BJ (cell line): ENCODE measurements around the gene PCNX2. TPM values are rescaled to one million over a fixed set of nuclear protein-coding genes. Genes with fewer than 3 reads are reported as not detected.

Experiments used
- CTCF ChIA-PET: fragments of 350-600 bp; formaldehyde crosslinking; extraction: SDS; loops from one replicate; lab custom pipeline; 2021; ENCODE audit warnings: antibody characterized with exemption, inconsistent platforms; lab: Yijun Ruan, JAX
- POLR2A ChIA-PET: fragments of 300-600 bp; sonication (Branson Sonifier 250); formaldehyde crosslinking; extraction: SDS; loops from one replicate; lab custom pipeline; 2021; ENCODE audit warnings: antibody characterized with exemption; lab: Charles Lee
- DNase-seq: peaks from one replicate; pipeline ENCODE4 v3.0.0-alpha.2; 2011; ENCODE audit warnings: low read depth
- H3K27me3 ChIP-seq: 2 replicates; pipeline ENCODE4 v1.6.0; 2011; ENCODE audit warnings: low read length; ENCODE audit not compliant: control insufficient read depth, insufficient read depth
- H3K36me3 ChIP-seq: 2 replicates; pipeline ENCODE4 v1.5.1; 2011; ENCODE audit warnings: low read length; ENCODE audit not compliant: control insufficient read depth, insufficient read depth
- H3K4me3 ChIP-seq: 2 replicates; pipeline ENCODE4 v1.5.1; 2011; ENCODE audit warnings: low read depth, mild to moderate bottlenecking, control low read depth, low read length
- polyA plus RNA-seq: library from polyadenylated mRNA; depleted of rRNA; stranded (reverse); fragments of >200 nt; gene quantifications from 2 replicates; pipeline ENCODE4 v1.2.3, GENCODE V29; 2011
- TF ChIP-seq, protein P1 (sequence below): IDR thresholded peaks from 2 replicates; pipeline ENCODE4 v1.5.1; 2011; ENCODE audit warnings: low read depth, mild to moderate bottlenecking, control low read depth, inconsistent platforms, low read length, moderate library complexity; ENCODE audit not compliant: insufficient read depth

PCNX2 gene
- polyA plus RNA-seq, 1 experiment: 10.1 TPM

GRCh38 chr1:233094691-233095090 lies 200.8 kb downstream of the PCNX2 start:
- H3K27me3 ChIP-seq: no peaks in the 10 kb centered on the region
- DNase-seq: no peak
- TF ChIP-seq, protein P1, sequence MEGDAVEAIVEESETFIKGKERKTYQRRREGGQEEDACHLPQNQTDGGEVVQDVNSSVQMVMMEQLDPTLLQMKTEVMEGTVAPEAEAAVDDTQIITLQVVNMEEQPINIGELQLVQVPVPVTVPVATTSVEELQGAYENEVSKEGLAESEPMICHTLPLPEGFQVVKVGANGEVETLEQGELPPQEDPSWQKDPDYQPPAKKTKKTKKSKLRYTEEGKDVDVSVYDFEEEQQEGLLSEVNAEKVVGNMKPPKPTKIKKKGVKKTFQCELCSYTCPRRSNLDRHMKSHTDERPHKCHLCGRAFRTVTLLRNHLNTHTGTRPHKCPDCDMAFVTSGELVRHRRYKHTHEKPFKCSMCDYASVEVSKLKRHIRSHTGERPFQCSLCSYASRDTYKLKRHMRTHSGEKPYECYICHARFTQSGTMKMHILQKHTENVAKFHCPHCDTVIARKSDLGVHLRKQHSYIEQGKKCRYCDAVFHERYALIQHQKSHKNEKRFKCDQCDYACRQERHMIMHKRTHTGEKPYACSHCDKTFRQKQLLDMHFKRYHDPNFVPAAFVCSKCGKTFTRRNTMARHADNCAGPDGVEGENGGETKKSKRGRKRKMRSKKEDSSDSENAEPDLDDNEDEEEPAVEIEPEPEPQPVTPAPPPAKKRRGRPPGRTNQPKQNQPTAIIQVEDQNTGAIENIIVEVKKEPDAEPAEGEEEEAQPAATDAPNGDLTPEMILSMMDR: no peak
- POLR2A ChIA-PET: no interaction called here
- no peak overlapping the region for H3K4me3 ChIP-seq
- no peaks in the 10 kb centered on the region for H3K36me3 ChIP-seq
- CTCF ChIA-PET: interaction anchor here (0.6 kb wide), 1 partner anchor 90 kb away, joined by 3 read pairs; no protein-coding TSS in a partner anchor

- TF ChIP-seq, protein P1: no peak
These were observed 201.3 kb downstream of the PCNX2 start for GRCh38 chr1:233094269-233094668.

GRCh38 chr1:233090746-233091494 lies 204.6 kb downstream of the PCNX2 start:
- ChIA-PET CTCF (no interaction called here), POLR2A (no interaction called here)
- Histone ChIP-seq H3K36me3 (no peaks in the 10 kb centered on the region), H3K27me3 (no peaks in the 10 kb centered on the region), H3K4me3 (no peak overlapping the region)
- no peak for DNase-seq
- TF ChIP-seq, protein P1: no peak

More at GRCh38 chr1:233094269-233094668, 201.3 kb downstream of the PCNX2 start:
- Histone ChIP-seq H3K27me3 (no peaks in the 10 kb centered on the region), H3K36me3 (no peaks in the 10 kb centered on the region), H3K4me3 (no peak overlapping the region)
- no peak for DNase-seq
- ChIA-PET POLR2A (no interaction called here), CTCF (no interaction called here)

- DNase-seq: no peak
- H3K27me3 ChIP-seq: no peaks in the 10 kb centered on the region
- ChIA-PET POLR2A (no interaction called here), CTCF (no interaction called here)
- TF ChIP-seq, protein P1: no peak
- no peaks in the 10 kb centered on the region for H3K36me3 ChIP-seq
- H3K4me3 ChIP-seq: no peak overlapping the region
These were observed 206.3 kb downstream of the PCNX2 start for GRCh38 chr1:233089251-233089650.

GRCh38 chr1:233088613-233089012 lies 206.9 kb downstream of the PCNX2 start:
- POLR2A ChIA-PET: no interaction called here
- CTCF ChIA-PET: no interaction called here
- TF ChIP-seq, protein P1: no peak
- no peak overlapping the region for H3K4me3 ChIP-seq
- H3K36me3 ChIP-seq: no peaks in the 10 kb centered on the region
- DNase-seq: no peak
- no peaks in the 10 kb centered on the region for H3K27me3 ChIP-seq
